Activated naive CD4-positive, alpha-beta T cell treated with anti-CD3 and anti-CD28 coated beads for 36 hours (primary cell): ENCODE measurements around the gene MED12L. TPM values are rescaled to one million over a fixed set of nuclear protein-coding genes. Genes with fewer than 3 reads are reported as not detected.
"Not testable (repeated sequence)": the region's sequence is repeated elsewhere in the genome, so short reads cannot be mapped to it uniquely, and the experiment has no call there.

Experiments
- CTCF ChIA-PET: fragments of 350-600 bp; sonication (Branson Sonifier 250); formaldehyde crosslinking; loops from one replicate; lab custom pipeline; 2021; ENCODE audit warnings: antibody characterized with exemption; lab: Charles Lee
- DNase-seq: peaks from one replicate; pipeline ENCODE4 v3.0.0-alpha.2; 2020
- H3K27ac Mint-ChIP-seq: one replicate; pipeline ENCODE4 v1.8.0; 2021; ENCODE audit warnings: mild to moderate bottlenecking, mixed read lengths
- H3K27me3 Mint-ChIP-seq: one replicate; pipeline ENCODE4 v1.8.0; 2021; ENCODE audit warnings: low read depth, mixed read lengths
- H3K36me3 Mint-ChIP-seq: one replicate; pipeline ENCODE4 v1.8.0; 2021; ENCODE audit warnings: low read depth, mixed read lengths
- H3K4me1 Mint-ChIP-seq: one replicate; pipeline ENCODE4 v1.8.0; 2021; ENCODE audit warnings: low read depth, mixed read lengths
- H3K4me3 Mint-ChIP-seq: one replicate; pipeline ENCODE4 v1.8.0; 2021; ENCODE audit warnings: mild to moderate bottlenecking, moderate library complexity, mixed read lengths
- H3K9me3 Mint-ChIP-seq: one replicate; pipeline ENCODE4 v1.8.0; 2021; ENCODE audit warnings: mixed read lengths
- intact Hi-C: fragments of 100-400 bp; cut with micrococcal nuclease; formaldehyde crosslinking; loops from one replicate; pipeline ENCODE4 v1.15.1; 2023
- total RNA-seq, 2 experiments: library from RNA; stranded (reverse); gene quantifications; one replicate each; pipeline ENCODE4 v1.2.3, GENCODE V29; 2021

The MED12L gene
- 1 to 10 TPM; 1.4 to 2.0 TPM for total RNA-seq

- Mint-ChIP-seq H3K9me3 (no peaks in the 10 kb centered on the region), H3K27me3 (peaks cover 43% of the 10 kb centered on the region), H3K4me1 (peaks cover 9% of the 10 kb centered on the region), H3K36me3 (peaks cover 3% of the 10 kb centered on the region), H3K27ac (no peak within 1 kb of the TSS), H3K4me3 (peak within 1 kb of the TSS; percentile 82)
- CTCF ChIA-PET, result interaction anchor here (0.6 to 3.4 kb wide), 11 partner anchors 8 to 1473 kb away, joined by 3 to 14 read pairs (median 4); no protein-coding TSS in a partner anchor
- intact Hi-C loops, result loop anchor here (1.0 to 10.0 kb wide), 5 partner anchors 139 to 483 kb away; partner anchors contain the start of genes ERICH6 and SELENOT
- peak; percentile 70 for DNase-seq
These were observed at the start of gene MED12L for GRCh38 chr3:151085227-151085888. Gene MED12L (plus strand): TSS chr3:151085664. CDS start chr3:151086927, 1,263 bp downstream.

GRCh38 chr3:151037746-151038477 lies 47.6 kb upstream of the MED12L start:
- CTCF ChIA-PET, result no interaction called here
- no peaks in the 10 kb centered on the region for H3K27me3 Mint-ChIP-seq
- intact Hi-C loops, result no loop called here

GRCh38 chr3:151044706-151045105 lies 40.8 kb upstream of the MED12L start:
- H3K27me3 Mint-ChIP-seq, result peaks cover 4% of the 10 kb centered on the region
- no peak overlapping the region for H3K27ac Mint-ChIP-seq
- intact Hi-C loops, result no loop called here
- H3K4me3 Mint-ChIP-seq, result no peak overlapping the region
- H3K4me1 Mint-ChIP-seq, result no peaks in the 10 kb centered on the region
- CTCF ChIA-PET, result interaction anchor here (0.6 kb wide), 1 partner anchor 380 kb away, joined by 5 read pairs; no protein-coding TSS in a partner anchor
- no peaks in the 10 kb centered on the region for H3K9me3 Mint-ChIP-seq
- no peak for DNase-seq
- H3K36me3 Mint-ChIP-seq, result no peaks in the 10 kb centered on the region

More at GRCh38 chr3:151037746-151038477, 47.6 kb upstream of the MED12L start:
- Mint-ChIP-seq H3K36me3 (no peaks in the 10 kb centered on the region), H3K27ac (no peak overlapping the region), H3K4me3 (no peak overlapping the region), H3K4me1 (no peaks in the 10 kb centered on the region), H3K9me3 (no peaks in the 10 kb centered on the region)
- DNase-seq, result no peak

DNA sequence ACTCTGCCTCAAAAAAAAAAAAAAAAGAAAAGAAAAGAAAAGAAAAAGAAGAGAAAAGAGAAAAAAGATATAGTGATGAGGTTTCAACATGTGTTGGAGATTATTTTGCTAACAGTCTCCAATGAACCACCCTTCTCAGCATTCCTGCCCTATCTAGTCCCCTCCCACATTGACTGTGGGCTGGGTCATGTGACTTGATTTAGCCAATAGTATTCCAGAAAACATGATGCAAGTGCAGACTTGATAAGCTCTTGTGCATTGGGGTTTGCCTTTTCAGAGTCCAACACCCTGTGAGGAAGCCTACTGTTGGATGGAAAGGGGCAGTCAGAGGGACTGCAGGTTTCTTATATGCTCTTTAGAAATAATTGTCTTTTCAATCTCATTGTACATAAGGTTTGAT lies 37.8 kb upstream of the MED12L start:
- intact Hi-C loops, result no loop called here
- CTCF ChIA-PET, result no interaction called here
- Mint-ChIP-seq H3K36me3 (no peaks in the 10 kb centered on the region), H3K27ac (no peak overlapping the region), H3K9me3 (no peaks in the 10 kb centered on the region), H3K27me3 (peaks cover 4% of the 10 kb centered on the region), H3K4me1 (no peaks in the 10 kb centered on the region), H3K4me3 (no peak overlapping the region)
- no peak for DNase-seq

DNA sequence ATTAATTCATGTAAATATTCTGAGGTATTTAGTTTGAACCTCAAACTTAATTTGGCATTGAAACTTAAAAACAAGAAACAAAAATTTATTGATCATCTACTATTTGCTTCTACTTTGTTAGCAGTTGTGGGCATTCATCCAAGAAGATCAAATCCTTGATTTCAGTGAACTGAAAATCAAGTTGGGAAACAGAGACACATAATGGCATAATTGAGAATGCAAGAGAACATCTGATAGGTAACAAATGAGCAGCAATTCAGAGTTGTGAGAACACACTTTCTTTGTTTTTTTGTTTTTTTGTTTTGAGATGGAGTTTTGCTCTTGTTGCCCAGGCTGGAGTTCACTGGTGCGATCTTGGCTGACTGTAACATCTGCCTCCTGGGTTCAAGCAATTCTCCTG lies 33.9 kb upstream of the MED12L start:
- H3K36me3 Mint-ChIP-seq, result no peaks in the 10 kb centered on the region
- CTCF ChIA-PET, result no interaction called here
- H3K4me3 Mint-ChIP-seq, result no peak overlapping the region
- no peaks in the 10 kb centered on the region for H3K9me3 Mint-ChIP-seq
- DNase-seq, result no peak
- H3K27me3 Mint-ChIP-seq, result peaks cover 4% of the 10 kb centered on the region
- H3K4me1 Mint-ChIP-seq, result no peaks in the 10 kb centered on the region
- H3K27ac Mint-ChIP-seq, result no peak overlapping the region
- intact Hi-C loops, result no loop called here

DNA sequence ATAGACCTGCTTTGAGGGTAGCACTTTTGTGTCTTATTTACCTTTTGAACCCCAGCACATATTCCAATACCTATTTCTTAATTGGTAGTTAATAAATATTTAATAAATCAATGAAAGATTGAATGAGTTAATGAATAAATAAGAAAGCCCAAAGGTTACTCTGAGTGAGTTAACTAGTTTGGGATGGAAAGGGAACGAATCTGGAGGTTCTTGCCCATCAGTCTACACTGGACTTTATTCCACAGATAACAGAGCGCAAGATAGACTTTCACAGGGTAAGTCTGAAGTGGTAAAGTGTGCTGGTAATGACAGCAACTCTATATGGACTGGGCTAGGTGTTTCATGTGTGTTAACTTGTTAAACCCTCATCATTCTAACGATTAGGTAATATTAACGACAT lies 33.1 kb upstream of the MED12L start:
- Mint-ChIP-seq H3K27me3 (peaks cover 4% of the 10 kb centered on the region), H3K9me3 (no peaks in the 10 kb centered on the region), H3K4me3 (no peak overlapping the region), H3K36me3 (no peaks in the 10 kb centered on the region), H3K27ac (no peak overlapping the region), H3K4me1 (no peaks in the 10 kb centered on the region)
- CTCF ChIA-PET, result no interaction called here
- intact Hi-C loops, result no loop called here
- DNase-seq, result no peak

- CTCF ChIA-PET, result no interaction called here
- H3K27me3 Mint-ChIP-seq, result peaks cover 4% of the 10 kb centered on the region
These were observed 32.7 kb upstream of the MED12L start for GRCh38 chr3:151052756-151053155.

DNA sequence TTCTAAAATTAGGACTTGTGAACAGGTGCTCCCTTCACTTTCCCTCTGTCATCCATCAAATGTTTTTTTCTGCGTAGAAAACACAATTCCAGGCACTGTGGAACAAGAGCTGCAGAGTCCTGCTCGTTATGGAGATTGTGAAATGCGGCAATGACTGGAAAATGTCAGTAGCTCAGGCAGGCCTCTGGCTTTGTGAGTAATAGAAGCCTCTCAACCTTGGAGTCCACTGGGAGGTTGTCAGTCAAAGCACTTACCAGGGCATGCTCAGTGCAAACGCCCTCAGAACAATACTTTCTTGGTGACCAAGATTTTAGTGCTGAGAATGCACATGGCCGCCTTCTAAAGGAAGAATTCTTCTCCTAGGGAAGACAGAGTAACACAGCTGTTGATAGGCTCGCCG lies 26.7 kb upstream of the MED12L start:
- Mint-ChIP-seq H3K4me1 (no peaks in the 10 kb centered on the region), H3K27ac (no peak overlapping the region)
- CTCF ChIA-PET, result interaction anchor here (0.6 kb wide), 1 partner anchor 41 kb away, joined by 3 read pairs; no protein-coding TSS in a partner anchor

More at GRCh38 chr3:151052756-151053155, 32.7 kb upstream of the MED12L start:
- H3K4me3 Mint-ChIP-seq, result no peak overlapping the region
- H3K27ac Mint-ChIP-seq, result no peak overlapping the region
- intact Hi-C loops, result no loop called here
- H3K36me3 Mint-ChIP-seq, result no peaks in the 10 kb centered on the region
- H3K9me3 Mint-ChIP-seq, result no peaks in the 10 kb centered on the region
- H3K4me1 Mint-ChIP-seq, result no peaks in the 10 kb centered on the region
- no peak for DNase-seq

DNA sequence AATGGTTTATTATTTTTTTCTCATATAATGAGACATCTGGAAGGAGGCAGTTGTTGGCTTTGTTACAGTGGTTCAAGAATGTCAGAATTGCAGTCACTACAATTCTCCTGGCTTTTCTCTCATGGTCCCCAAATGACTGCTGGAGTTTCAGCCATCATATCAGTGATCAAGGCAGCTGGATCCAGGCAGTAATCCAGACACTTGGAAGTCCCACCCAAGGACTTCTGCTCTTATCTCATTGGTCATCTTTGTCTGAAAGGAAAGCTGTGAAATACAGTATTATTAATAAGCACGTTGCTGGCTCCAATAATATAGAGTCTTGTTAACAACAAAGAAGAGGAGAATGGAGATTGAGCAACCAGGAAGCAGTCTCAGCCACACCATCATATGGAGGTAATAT lies 22.9 kb upstream of the MED12L start:
- peaks cover 11% of the 10 kb centered on the region for H3K27me3 Mint-ChIP-seq
- no peaks in the 10 kb centered on the region for H3K9me3 Mint-ChIP-seq
- no peak for DNase-seq
- intact Hi-C loops, result no loop called here
- H3K36me3 Mint-ChIP-seq, result no peaks in the 10 kb centered on the region
- no peaks in the 10 kb centered on the region for H3K4me1 Mint-ChIP-seq
- CTCF ChIA-PET, result no interaction called here
- no peak overlapping the region for H3K4me3 Mint-ChIP-seq
- H3K27ac Mint-ChIP-seq, result no peak overlapping the region

More for the DNA sequence above, 26.7 kb upstream of the MED12L start:
- H3K4me3 Mint-ChIP-seq, result no peak overlapping the region
- intact Hi-C loops, result no loop called here
- H3K36me3 Mint-ChIP-seq, result no peaks in the 10 kb centered on the region
- peaks cover 11% of the 10 kb centered on the region for H3K27me3 Mint-ChIP-seq
- H3K9me3 Mint-ChIP-seq, result no peaks in the 10 kb centered on the region
- DNase-seq, result no peak

DNA sequence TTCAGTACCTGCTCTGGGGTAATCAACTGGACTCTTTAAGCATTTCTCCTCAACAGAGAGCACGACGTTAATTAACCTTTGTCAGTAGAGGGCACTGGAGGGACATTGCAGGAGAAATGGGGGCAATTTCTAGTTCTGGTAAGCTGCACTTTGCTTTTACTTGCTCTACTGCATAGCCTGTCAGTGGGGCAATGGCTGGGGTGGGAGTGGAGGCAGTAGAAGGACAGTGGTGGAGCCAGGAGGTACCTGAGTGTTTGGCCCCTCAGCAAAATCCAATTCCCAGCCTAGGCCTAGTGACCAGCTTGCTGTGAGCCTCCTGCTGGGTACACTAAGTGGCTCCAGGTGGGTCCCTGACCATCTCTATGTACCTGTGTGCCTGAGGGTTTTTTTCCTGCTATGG lies 18.3 kb upstream of the MED12L start:
- Mint-ChIP-seq H3K27ac (no peak overlapping the region), H3K9me3 (no peaks in the 10 kb centered on the region), H3K36me3 (no peaks in the 10 kb centered on the region), H3K27me3 (peaks cover 9% of the 10 kb centered on the region), H3K4me3 (no peak overlapping the region), H3K4me1 (no peaks in the 10 kb centered on the region)
- intact Hi-C loops, result loop anchor here (1.0 kb wide), 2 partner anchors 19 to 79 kb away; no protein-coding TSS in a partner anchor
- CTCF ChIA-PET, result interaction anchor here (1.1 to 3.1 kb wide), 8 partner anchors 10 to 80 kb away, joined by 3 to 14 read pairs (median 4); partner anchors contain the start of gene MED12L
- DNase-seq, result peak; percentile 10

GRCh38 chr3:151072842-151073241 lies 12.6 kb upstream of the MED12L start:
- H3K4me1 Mint-ChIP-seq, H3K4me3 Mint-ChIP-seq, H3K27ac Mint-ChIP-seq, H3K27me3 Mint-ChIP-seq, H3K9me3 Mint-ChIP-seq, intact Hi-C loops, DNase-seq, H3K36me3 Mint-ChIP-seq: not testable (repeated sequence)
- CTCF ChIA-PET, result interaction anchor here (0.5 to 1.1 kb wide), 3 partner anchors 10 to 1264 kb away, joined by 3 to 5 read pairs (median 3); no protein-coding TSS in a partner anchor

DNA sequence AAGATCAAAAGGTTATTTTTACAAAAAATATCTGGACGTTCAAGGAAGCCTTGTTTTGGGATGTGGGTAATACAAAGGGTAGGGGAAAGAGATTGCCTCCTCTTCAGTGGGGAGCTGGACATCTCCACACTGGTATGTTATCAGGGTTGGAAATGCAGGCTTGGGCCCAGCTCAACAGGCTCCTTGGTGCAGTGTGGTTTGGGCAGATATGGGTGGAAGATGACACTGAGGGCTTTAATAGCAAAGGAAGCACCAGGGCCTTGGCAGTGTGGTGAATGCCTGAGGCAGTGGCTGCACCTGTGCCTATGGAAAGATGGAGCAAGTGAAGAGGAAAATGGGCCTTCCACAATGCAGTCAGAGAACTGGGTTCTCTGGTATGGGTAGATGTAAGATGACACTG lies 11.2 kb upstream of the MED12L start:
- no peak overlapping the region for H3K27ac Mint-ChIP-seq

More for the DNA sequence above, 11.2 kb upstream of the MED12L start:
- intact Hi-C loops, result no loop called here
- Mint-ChIP-seq H3K4me1 (no peaks in the 10 kb centered on the region), H3K27me3 (peaks cover 3% of the 10 kb centered on the region), H3K4me3 (no peak overlapping the region), H3K36me3 (no peaks in the 10 kb centered on the region), H3K9me3 (no peaks in the 10 kb centered on the region)
- CTCF ChIA-PET, result no interaction called here
- no peak for DNase-seq
